Neutrophil (primary cell): Measurements from ENCODE around the gene MCC.
A peak's percentile ranks its signal among the peaks of the same experiment; 100 is the strongest.

Experiments
- H3K27ac ChIP-seq: fragments of 200-600 bp; sonication (generic); 2 replicates; pipeline ENCODE4 v1.5.1; 2016; ENCODE audit warnings: mild to moderate bottlenecking, moderate library complexity
- H3K27me3 ChIP-seq: fragments of 200-600 bp; sonication (generic); 2 replicates; pipeline ENCODE4 v1.6.0; 2016; ENCODE audit warnings: mild to moderate bottlenecking
- H3K36me3 ChIP-seq: fragments of 200-600 bp; sonication (generic); 2 replicates; pipeline ENCODE4 v1.5.1; 2017
- H3K4me1 ChIP-seq, 2 experiments: fragments of 200-600 bp in 1 of 2; sonication (generic) in 1 of 2; 1 replicate in 1 of 2; 2 replicates in 1 of 2; pipeline versions ENCODE4 v1.5.1 to v1.6.1; 2013 to 2016; ENCODE audit warnings: low read depth in 1 of 2, low read length in 1 of 2, mild to moderate bottlenecking in 1 of 2, moderate library complexity in 1 of 2; ENCODE audit not compliant: control insufficient read depth in 1 of 2, insufficient read depth in 1 of 2
- H3K4me3 ChIP-seq, 2 experiments: fragments of 200-600 bp in 1 of 2; sonication (generic) in 1 of 2; 1 replicate in 1 of 2; 2 replicates in 1 of 2; pipeline ENCODE4 v1.5.1; 2013 to 2016; ENCODE audit warnings: low read depth in 1 of 2, low read length in 1 of 2, mild to moderate bottlenecking in 1 of 2, moderate library complexity in 1 of 2
- H3K9me3 ChIP-seq: fragments of 200-600 bp; sonication (generic); 2 replicates; pipeline ENCODE4 v1.5.1; 2016
- TF ChIP-seq, protein P1 (sequence below): fragments of 200-600 bp; sonication (generic); IDR thresholded peaks from 2 replicates; pipeline ENCODE4 v1.5.1; 2016; ENCODE audit warnings: antibody characterized with exemption

Gene MCC

DNA sequence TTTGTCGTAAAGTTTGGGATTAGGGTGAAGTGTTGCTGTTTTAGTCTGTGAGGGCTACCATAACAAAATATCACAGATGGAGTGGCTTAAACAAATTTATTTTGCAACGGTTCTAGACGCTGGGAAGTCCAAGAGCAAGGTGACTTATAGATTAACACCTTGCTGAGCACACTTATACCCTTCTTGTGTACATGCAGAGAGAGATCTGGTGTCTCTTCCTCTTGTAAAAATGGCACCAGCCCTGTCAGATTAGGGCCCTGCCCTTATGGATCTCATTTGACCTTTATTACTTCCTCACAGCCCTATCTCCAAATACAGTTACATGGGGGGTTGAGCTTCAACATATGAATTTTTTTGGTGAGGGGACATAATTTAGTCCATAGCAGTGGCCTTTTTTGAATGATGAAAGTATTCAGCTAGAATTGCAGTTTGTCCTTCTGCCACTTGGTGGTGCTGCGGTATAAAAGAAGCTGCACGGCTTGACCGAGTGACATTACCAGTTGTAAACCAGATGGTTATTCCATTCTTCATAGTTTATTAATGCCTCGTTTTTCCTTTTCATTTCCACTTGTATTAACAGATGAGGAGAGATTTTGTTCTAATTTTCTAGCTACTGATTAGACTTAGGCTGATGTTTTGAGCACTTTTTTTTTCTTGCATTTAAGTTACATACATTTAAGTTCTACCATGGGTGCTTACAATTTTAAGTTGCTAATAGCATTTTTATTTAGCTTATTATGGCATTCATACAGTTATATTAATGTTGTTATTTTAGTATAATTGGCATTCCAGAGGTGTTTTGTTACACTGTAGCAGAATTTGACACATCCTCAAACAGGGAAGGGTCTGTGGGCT, 492.3 kb downstream of the MCC start:
- Histone ChIP-seq H3K9me3 (no peaks in the 10 kb centered on the region), H3K36me3 (peaks cover 72% of the 10 kb centered on the region), H3K27ac (peak overlapping the region; percentile 8), H3K4me1 (peaks cover 0 to 7% of the 10 kb centered on the region in 2 experiments), H3K27me3 (no peaks in the 10 kb centered on the region), H3K4me3 (no peak overlapping the region)
- TF ChIP-seq, protein P1, sequence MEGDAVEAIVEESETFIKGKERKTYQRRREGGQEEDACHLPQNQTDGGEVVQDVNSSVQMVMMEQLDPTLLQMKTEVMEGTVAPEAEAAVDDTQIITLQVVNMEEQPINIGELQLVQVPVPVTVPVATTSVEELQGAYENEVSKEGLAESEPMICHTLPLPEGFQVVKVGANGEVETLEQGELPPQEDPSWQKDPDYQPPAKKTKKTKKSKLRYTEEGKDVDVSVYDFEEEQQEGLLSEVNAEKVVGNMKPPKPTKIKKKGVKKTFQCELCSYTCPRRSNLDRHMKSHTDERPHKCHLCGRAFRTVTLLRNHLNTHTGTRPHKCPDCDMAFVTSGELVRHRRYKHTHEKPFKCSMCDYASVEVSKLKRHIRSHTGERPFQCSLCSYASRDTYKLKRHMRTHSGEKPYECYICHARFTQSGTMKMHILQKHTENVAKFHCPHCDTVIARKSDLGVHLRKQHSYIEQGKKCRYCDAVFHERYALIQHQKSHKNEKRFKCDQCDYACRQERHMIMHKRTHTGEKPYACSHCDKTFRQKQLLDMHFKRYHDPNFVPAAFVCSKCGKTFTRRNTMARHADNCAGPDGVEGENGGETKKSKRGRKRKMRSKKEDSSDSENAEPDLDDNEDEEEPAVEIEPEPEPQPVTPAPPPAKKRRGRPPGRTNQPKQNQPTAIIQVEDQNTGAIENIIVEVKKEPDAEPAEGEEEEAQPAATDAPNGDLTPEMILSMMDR, result peak; percentile 80

DNA sequence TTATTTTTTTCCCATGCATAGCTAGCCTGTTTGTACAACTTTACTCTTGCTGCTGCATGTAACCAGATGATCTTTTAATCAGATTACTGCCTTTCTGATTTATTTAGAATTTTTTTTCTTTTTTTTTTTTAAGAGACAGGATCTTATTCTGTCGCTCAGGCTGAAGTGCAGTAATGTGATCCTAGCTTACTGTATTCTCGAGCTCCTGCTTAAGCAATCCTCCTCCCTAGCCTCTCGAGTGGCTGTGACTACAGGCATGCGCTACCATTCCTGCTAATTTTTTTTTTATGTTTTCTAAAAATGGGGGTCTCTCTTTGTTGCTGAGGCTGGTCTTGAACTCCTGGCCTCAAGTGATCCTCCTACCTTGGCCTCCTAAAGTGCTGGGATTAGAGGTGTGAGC, 502.0 kb downstream of the MCC start:
- TF ChIP-seq, protein P1, result no peak
- Histone ChIP-seq H3K4me3 (no peak overlapping the region), H3K27me3 (no peaks in the 10 kb centered on the region), H3K27ac (no peak overlapping the region), H3K36me3 (peaks cover 40% of the 10 kb centered on the region), H3K9me3 (no peaks in the 10 kb centered on the region), H3K4me1 (peaks cover 8 to 19% of the 10 kb centered on the region in 2 experiments)

DNA sequence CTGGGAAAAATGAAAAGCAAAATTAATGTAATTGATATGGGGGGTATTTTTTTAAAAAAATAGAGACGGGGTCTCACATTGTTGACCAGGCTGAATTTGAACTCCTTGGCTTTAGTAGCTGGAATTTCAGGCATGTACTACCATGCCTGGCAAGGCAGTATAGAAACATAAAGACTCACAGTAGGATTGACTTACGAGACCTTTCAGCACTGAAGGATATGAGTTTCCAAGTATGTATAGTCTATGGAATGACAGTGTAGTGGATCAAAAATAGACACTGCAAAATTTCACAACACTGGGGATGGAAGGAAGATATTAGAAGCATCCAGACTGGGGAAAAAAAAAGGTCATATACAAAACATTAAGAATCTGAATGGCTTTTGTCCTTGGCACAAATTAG, 504.9 kb downstream of the MCC start:
- Histone ChIP-seq H3K9me3 (no peaks in the 10 kb centered on the region), H3K4me3 (no peak overlapping the region), H3K36me3 (peaks cover 20% of the 10 kb centered on the region), H3K27me3 (no peaks in the 10 kb centered on the region), H3K27ac (peak overlapping the region; percentile 43), H3K4me1 (peaks cover 28 to 39% of the 10 kb centered on the region in 2 experiments)
- TF ChIP-seq, protein P1, result no peak

DNA sequence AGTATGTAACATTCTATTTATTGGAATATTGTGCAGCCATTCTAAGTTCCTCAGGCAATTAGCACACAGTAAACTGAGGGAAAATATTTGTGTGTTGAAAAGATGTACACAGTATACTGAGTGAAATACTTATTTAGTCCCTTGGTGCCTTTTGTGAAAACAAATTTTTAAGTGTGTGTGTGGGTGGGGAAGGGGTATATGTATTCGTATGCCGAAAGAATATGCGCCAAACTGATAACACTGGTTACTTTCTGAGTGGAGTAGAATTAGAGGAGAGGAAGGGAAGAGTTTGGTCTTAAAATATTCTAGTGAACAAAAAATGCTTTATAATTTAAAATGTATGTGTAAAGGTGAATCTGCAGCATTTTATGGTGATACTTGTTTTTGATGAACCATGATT, 508.5 kb downstream of the MCC start:
- H3K4me3 ChIP-seq, result no peak overlapping the region
- H3K9me3 ChIP-seq, result no peaks in the 10 kb centered on the region
- H3K4me1 ChIP-seq, result peaks cover 40 to 56% of the 10 kb centered on the region in 2 experiments
- peaks cover 9% of the 10 kb centered on the region for H3K36me3 ChIP-seq
- peak overlapping the region; percentile 15 for H3K27ac ChIP-seq
- TF ChIP-seq, protein P1, result no peak
- H3K27me3 ChIP-seq, result no peaks in the 10 kb centered on the region

DNA sequence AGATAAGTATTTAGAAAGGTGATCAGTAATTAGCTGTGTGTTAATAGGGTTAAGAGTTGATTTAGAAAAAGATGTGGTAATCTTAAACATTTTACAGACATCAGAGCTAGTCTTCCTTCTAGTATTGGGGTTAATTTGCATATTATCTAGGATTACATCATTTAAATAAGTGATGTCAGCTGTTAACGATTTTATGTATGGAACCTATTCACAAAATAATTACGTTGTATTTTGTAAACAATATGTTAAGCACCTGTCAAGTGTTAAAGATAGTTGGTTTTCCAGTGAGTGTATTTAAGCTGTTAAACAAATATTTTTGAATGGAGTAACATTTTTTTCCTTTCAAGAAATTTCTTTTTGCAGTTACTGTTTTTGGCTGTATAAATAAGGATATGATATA, 509.4 kb downstream of the MCC start:
- no peaks in the 10 kb centered on the region for H3K9me3 ChIP-seq
- TF ChIP-seq, protein P1, result no peak
- peak overlapping the region; percentile 95 for H3K27ac ChIP-seq
- H3K27me3 ChIP-seq, result no peaks in the 10 kb centered on the region
- H3K36me3 ChIP-seq, result peaks cover 9% of the 10 kb centered on the region
- H3K4me1 ChIP-seq, result peaks cover 34 to 49% of the 10 kb centered on the region in 2 experiments
- peak overlapping the region in 1 of 2 experiments; percentile 83 for H3K4me3 ChIP-seq
